Liver (tissue), 9 donors: ENCODE data around the gene HCRT. TPM values are rescaled to one million over a fixed set of nuclear protein-coding genes. Genes with fewer than 3 reads are reported as not detected.
A peak's percentile ranks its signal among the peaks of the same experiment; 100 is the strongest.

Experiments used
- DNase-seq: peaks from one replicate; pipeline ENCODE4 v3.0.0-alpha.2; 2017; ENCODE audit warnings: low spot score
- H3K27ac ChIP-seq, 2 donors: one replicate each; pipeline ENCODE4 v1.7.0; 2013; ENCODE audit warnings: inconsistent platforms in 2 of 2, low read length in 2 of 2, control low read depth in 1 of 2, low read depth in 1 of 2, mild to moderate bottlenecking in 1 of 2
- H3K27me3 ChIP-seq, 4 donors: one replicate each; pipeline versions ENCODE4 v1.6.1 to v1.7.0; 2013; ENCODE audit warnings: low read length in 3 of 4, inconsistent platforms in 1 of 4, mild to moderate bottlenecking in 1 of 4, moderate library complexity in 1 of 4; ENCODE audit not compliant: control insufficient read depth in 4 of 4, insufficient read depth in 4 of 4
- H3K36me3 ChIP-seq, 4 donors: one replicate each; pipeline versions ENCODE4 v1.6.1 to v1.7.0; 2013; ENCODE audit warnings: low read length in 3 of 4, mild to moderate bottlenecking in 3 of 4, low read depth in 1 of 4, moderate library complexity in 1 of 4; ENCODE audit not compliant: control insufficient read depth in 4 of 4, insufficient read depth in 3 of 4
- H3K4me1 ChIP-seq, 4 donors: one replicate each; pipeline versions ENCODE4 v1.6.1 to v1.7.0; 2013; ENCODE audit warnings: low read length in 3 of 4, mild to moderate bottlenecking in 3 of 4, moderate library complexity in 1 of 4; ENCODE audit not compliant: control insufficient read depth in 4 of 4, insufficient read depth in 4 of 4
- H3K4me3 ChIP-seq, 3 donors: one replicate each; pipeline versions ENCODE4 v1.6.1 to v1.7.0; 2013; ENCODE audit warnings: low read length in 3 of 3, control low read depth in 1 of 3, low read depth in 1 of 3, mild to moderate bottlenecking in 1 of 3
- H3K9ac ChIP-seq, 2 donors: one replicate each; pipeline ENCODE4 v1.7.0; 2013; ENCODE audit warnings: low read length in 2 of 2, mild to moderate bottlenecking in 2 of 2, moderate library complexity in 2 of 2, control low read depth in 1 of 2, low read depth in 1 of 2
- H3K9me3 ChIP-seq, 4 donors: one replicate each; pipeline versions ENCODE4 v1.6.1 to v1.7.0; 2013; ENCODE audit warnings: low read length in 3 of 4; ENCODE audit not compliant: control insufficient read depth in 4 of 4
- CTCF ChIP-seq: fragments of 150-350 bp; IDR thresholded peaks from 2 replicates; pipeline ENCODE4 v1.5.1; 2017; ENCODE audit warnings: improper control_type of control experiment, low read depth, low read length; ENCODE audit not compliant: missing input control
- FOXA1 ChIP-seq: IDR thresholded peaks from 2 replicates; pipeline ENCODE4 v1.6.1; 2016; ENCODE audit warnings: antibody characterized with exemption
- FOXA2 ChIP-seq: IDR thresholded peaks from 2 replicates; pipeline ENCODE4 v1.6.1; 2016; ENCODE audit warnings: antibody characterized with exemption
- GABPA ChIP-seq, 2 donors: IDR thresholded peaks in 1 of 2; conservative IDR thresholded peaks in 1 of 2; 2 replicates each; pipeline ENCODE4 v1.6.1; 2016; ENCODE audit warnings: antibody characterized with exemption in 2 of 2, mild to moderate bottlenecking in 1 of 2, moderate library complexity in 1 of 2
- HNF4G ChIP-seq: IDR thresholded peaks from 2 replicates; pipeline ENCODE4 v1.6.1; 2016; ENCODE audit warnings: antibody characterized with exemption
- REST ChIP-seq: IDR thresholded peaks from 2 replicates; pipeline ENCODE4 v1.6.1; 2016; ENCODE audit warnings: antibody characterized with exemption, mild to moderate bottlenecking
- SP1 ChIP-seq: IDR thresholded peaks from 2 replicates; pipeline ENCODE4 v1.6.1; 2018; ENCODE audit warnings: antibody characterized with exemption, mild to moderate bottlenecking
- YY1 ChIP-seq: IDR thresholded peaks from 2 replicates; pipeline ENCODE4 v1.6.1; 2016; ENCODE audit warnings: antibody characterized with exemption, mild to moderate bottlenecking
- WGBS: extraction: QIAGEN DNeasy Blood & Tissue Kit; methylation state at CpG from one replicate; pipeline ENCODE4 v1.1.7; 2013; 5-methylcytosine and 5-hydroxymethylcytosine counted together
- polyA plus RNA-seq, 2 donors: library from polyadenylated mRNA; stranded (reverse) in 1 of 2; unstranded in 1 of 2; fragments of 200-250 nt in 1 of 2; fragments of >200 nt in 1 of 2; fragmentation: Nextera tagmentation in 1 of 2; extraction: Ambion mirVana in 1 of 2; gene quantifications; one replicate each; pipeline versions ENCODE4 v1.2.1 to v1.2.3, GENCODE V29; 2013 to 2015
- total RNA-seq, 2 donors: library from RNA; depleted of rRNA; stranded (reverse); fragments of >200 nt; gene quantifications; one replicate each; pipeline ENCODE4 v1.2.3, GENCODE V29; 2014
- TF ChIP-seq, protein P1 (sequence below): IDR thresholded peaks from 2 replicates; pipeline ENCODE4 v1.6.1; 2016; ENCODE audit warnings: antibody characterized with exemption
- donor health status: healthy.
- donor health status: healthy.
- donor health status: healthy.
- donor health status: healthy.
- donor health status: healthy.

HCRT gene
- total and polyA plus RNA-seq, 4 donors = not detected

GRCh38 chr17:42180411-42180921 is 4.8 kb downstream of the HCRT start:
- H3K4me1 ChIP-seq = peaks cover 6 to 31% (median 17%) of the 10 kb centered on the region in 4 donors
- TF ChIP-seq REST (peak; percentile 70), FOXA1 (no peak), HNF4G (no peak)
- H3K27ac ChIP-seq = no peak overlapping the region
- no peak overlapping the region for H3K9ac ChIP-seq
- peak overlapping the region in 1 of 3 donors; percentile 31 for H3K4me3 ChIP-seq
- no peak for DNase-seq
- peaks cover 0 to 3% (median 0%) of the 10 kb centered on the region in 4 donors for H3K27me3 ChIP-seq
- H3K36me3 ChIP-seq = no peaks in the 10 kb centered on the region
- WGBS = 5% methylated on average over 33 of the region's 33 CpGs
- H3K9me3 ChIP-seq = no peaks in the 10 kb centered on the region

DNA sequence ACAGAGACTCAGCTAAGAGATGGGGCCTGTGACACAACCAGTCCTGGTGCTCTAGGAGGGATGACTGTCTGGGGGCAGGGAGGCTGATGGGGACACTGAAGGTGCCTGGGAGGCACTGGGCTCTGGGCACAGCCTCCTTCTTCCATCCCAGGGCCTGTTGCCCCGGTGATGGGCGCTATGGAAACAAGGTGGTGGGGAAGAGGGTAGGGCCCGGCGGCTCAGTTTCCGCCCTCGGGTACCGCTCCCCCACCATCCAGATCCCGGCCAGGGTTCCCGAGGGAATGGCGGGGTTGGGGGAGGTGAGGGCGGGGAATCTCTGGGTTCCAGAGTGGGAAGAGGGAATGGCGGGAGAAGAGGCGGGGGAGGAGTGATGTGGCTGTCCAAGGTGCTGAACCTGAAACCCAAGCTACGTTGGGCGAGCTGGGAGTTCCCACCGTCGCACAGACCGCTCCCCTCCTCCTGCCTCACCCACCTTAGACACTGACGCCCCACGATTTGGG is 5.3 kb downstream of the HCRT start:
- H3K9me3 ChIP-seq = no peaks in the 10 kb centered on the region
- TF ChIP-seq HNF4G (no peak), GABPA (IDR thresholded peaks at IDR 0.05 in 1 of 2, conservative IDR thresholded peaks at IDR 0.05 in 1 of 2) (no peak), SP1 (no peak), REST (peak; percentile 99)
- TF ChIP-seq, protein P1, sequence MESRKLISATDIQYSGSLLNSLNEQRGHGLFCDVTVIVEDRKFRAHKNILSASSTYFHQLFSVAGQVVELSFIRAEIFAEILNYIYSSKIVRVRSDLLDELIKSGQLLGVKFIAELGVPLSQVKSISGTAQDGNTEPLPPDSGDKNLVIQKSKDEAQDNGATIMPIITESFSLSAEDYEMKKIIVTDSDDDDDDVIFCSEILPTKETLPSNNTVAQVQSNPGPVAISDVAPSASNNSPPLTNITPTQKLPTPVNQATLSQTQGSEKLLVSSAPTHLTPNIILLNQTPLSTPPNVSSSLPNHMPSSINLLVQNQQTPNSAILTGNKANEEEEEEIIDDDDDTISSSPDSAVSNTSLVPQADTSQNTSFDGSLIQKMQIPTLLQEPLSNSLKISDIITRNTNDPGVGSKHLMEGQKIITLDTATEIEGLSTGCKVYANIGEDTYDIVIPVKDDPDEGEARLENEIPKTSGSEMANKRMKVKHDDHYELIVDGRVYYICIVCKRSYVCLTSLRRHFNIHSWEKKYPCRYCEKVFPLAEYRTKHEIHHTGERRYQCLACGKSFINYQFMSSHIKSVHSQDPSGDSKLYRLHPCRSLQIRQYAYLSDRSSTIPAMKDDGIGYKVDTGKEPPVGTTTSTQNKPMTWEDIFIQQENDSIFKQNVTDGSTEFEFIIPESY = no peak
- H3K27me3 ChIP-seq = peaks cover 0 to 3% (median 0%) of the 10 kb centered on the region in 4 donors
- DNase-seq = peak; percentile 54
- no peak overlapping the region for H3K9ac ChIP-seq
- WGBS = 15% methylated on average over 20 of the region's 20 CpGs
- H3K36me3 ChIP-seq = no peaks in the 10 kb centered on the region
- no peak overlapping the region for H3K27ac ChIP-seq
- H3K4me1 ChIP-seq = peaks cover 6 to 31% (median 17%) of the 10 kb centered on the region in 4 donors
- no peak overlapping the region for H3K4me3 ChIP-seq

- Histone ChIP-seq H3K4me3 (no peak overlapping the region), H3K9me3 (no peaks in the 10 kb centered on the region), H3K36me3 (no peaks in the 10 kb centered on the region), H3K9ac (no peak overlapping the region), H3K27me3 (peaks cover 0 to 3% (median 0%) of the 10 kb centered on the region in 4 donors), H3K4me1 (peaks cover 6 to 28% (median 15%) of the 10 kb centered on the region in 4 donors), H3K27ac (no peak overlapping the region)
- DNase-seq = no peak
- TF ChIP-seq CTCF (no peak), FOXA2 (no peak), YY1 (no peak), SP1 (no peak)
- 34% methylated on average over 1 of the region's 1 CpG for WGBS
Observed at GRCh38 chr17:42179335-42179734, 5.9 kb downstream of the HCRT start.
